ENCODE measurements around the gene MEGF11.

Gene MEGF11

GRCh38 chr15:65957451-65957850, 296.1 kb downstream of the MEGF11 start:
- no peak for DNase-seq

- no peak for DNase-seq
These were observed 296.7 kb downstream of the MEGF11 start for GRCh38 chr15:65956899-65957298.

- no peak for DNase-seq
These were observed 297.2 kb downstream of the MEGF11 start for GRCh38 chr15:65956307-65956706.

- no peak for DNase-seq
These were observed 299.2 kb downstream of the MEGF11 start for GRCh38 chr15:65954289-65954741.

GRCh38 chr15:65953622-65954021, 299.9 kb downstream of the MEGF11 start:
- DNase-seq: no peak

GRCh38 chr15:65952391-65953053, 301.0 kb downstream of the MEGF11 start:
- DNase-seq: no peak

GRCh38 chr15:65951007-65951406, 302.5 kb downstream of the MEGF11 start:
- no peak for DNase-seq

GRCh38 chr15:65949491-65949890, 304.1 kb downstream of the MEGF11 start:
- DNase-seq: no peak

- DNase-seq: no peak
These were observed 304.5 kb downstream of the MEGF11 start for GRCh38 chr15:65949011-65949410.

GRCh38 chr15:65948383-65948782, 305.2 kb downstream of the MEGF11 start:
- no peak for DNase-seq

- no peak for DNase-seq
These were observed 306.5 kb downstream of the MEGF11 start for GRCh38 chr15:65947041-65947440.

- no peak for DNase-seq
These were observed 307.9 kb downstream of the MEGF11 start for GRCh38 chr15:65945616-65946015.

GRCh38 chr15:65944404-65944803, 309.1 kb downstream of the MEGF11 start:
- DNase-seq: no peak

- no peak for DNase-seq
These were observed 311.1 kb downstream of the MEGF11 start for GRCh38 chr15:65942436-65942835.

- no peak for DNase-seq
These were observed 313.0 kb downstream of the MEGF11 start for GRCh38 chr15:65940618-65940909.

GRCh38 chr15:65939901-65940617, 313.5 kb downstream of the MEGF11 start:
- DNase-seq: no peak

- no peak for DNase-seq
These were observed 314.9 kb downstream of the MEGF11 start for GRCh38 chr15:65938604-65939003.

GRCh38 chr15:65937476-65937875, 316.1 kb downstream of the MEGF11 start:
- no peak for DNase-seq

GRCh38 chr15:65937054-65937453, 316.5 kb downstream of the MEGF11 start:
- no peak for DNase-seq

- DNase-seq: no peak
These were observed 317.3 kb downstream of the MEGF11 start for GRCh38 chr15:65936282-65936681.

- DNase-seq: no peak
These were observed 318.2 kb downstream of the MEGF11 start for GRCh38 chr15:65935391-65935790.

GRCh38 chr15:65931221-65931620, 322.3 kb downstream of the MEGF11 start:
- no peak for DNase-seq

- DNase-seq: no peak
These were observed 323.4 kb downstream of the MEGF11 start for GRCh38 chr15:65930134-65930533.

GRCh38 chr15:65929573-65929972, 324.0 kb downstream of the MEGF11 start:
- DNase-seq: no peak

- DNase-seq: no peak
These were observed 326.0 kb downstream of the MEGF11 start for GRCh38 chr15:65927545-65927944.

Measured in stimulated activated CD4-positive, alpha-beta T cell treated with anti-CD3 and anti-CD28 coated beads, Interleukin-1b, Interleukin-23, amount 100 ng/mL, for 48 hours (primary cell).